GM18508 (cell line): Measurements from ENCODE around the gene TNS3.

Experiments
- ATAC-seq: cut with Tn5 transposase; IDR thresholded peaks from one replicate; pipeline ENCODE4 v1.9.1; 2021; ENCODE audit warnings: moderate number of reproducible peaks; ENCODE audit not compliant: insufficient read depth, unreplicated experiment

TNS3 gene

GRCh38 chr7:47254081-47254977, 327.6 kb downstream of the TNS3 start:
- peak; percentile 53 for ATAC-seq

GRCh38 chr7:47253650-47254080, 328.2 kb downstream of the TNS3 start:
- peak; percentile 23 for ATAC-seq

GRCh38 chr7:47252675-47253074, 329.2 kb downstream of the TNS3 start:
- no peak for ATAC-seq

- ATAC-seq = no peak
These were observed 332.6 kb downstream of the TNS3 start for GRCh38 chr7:47249361-47249760.

- no peak for ATAC-seq
These were observed 333.1 kb downstream of the TNS3 start for GRCh38 chr7:47248797-47249196.

- no peak for ATAC-seq
These were observed 334.8 kb downstream of the TNS3 start for GRCh38 chr7:47247132-47247531.

GRCh38 chr7:47244692-47245091, 337.2 kb downstream of the TNS3 start:
- no peak for ATAC-seq

GRCh38 chr7:47241112-47242065, 340.5 kb downstream of the TNS3 start:
- ATAC-seq = no peak

- no peak for ATAC-seq
These were observed 341.9 kb downstream of the TNS3 start for GRCh38 chr7:47239931-47240421.

GRCh38 chr7:47239034-47239433, 342.9 kb downstream of the TNS3 start:
- no peak for ATAC-seq

- ATAC-seq = no peak
These were observed 345.3 kb downstream of the TNS3 start for GRCh38 chr7:47236480-47237129.

GRCh38 chr7:47233996-47234395, 347.9 kb downstream of the TNS3 start:
- ATAC-seq = no peak

- ATAC-seq = no peak
These were observed 349.0 kb downstream of the TNS3 start for GRCh38 chr7:47232751-47233412.

- no peak for ATAC-seq
These were observed 350.3 kb downstream of the TNS3 start for GRCh38 chr7:47231627-47232026.

- ATAC-seq = no peak
These were observed 350.9 kb downstream of the TNS3 start for GRCh38 chr7:47231032-47231431.

GRCh38 chr7:47228386-47229014, 353.4 kb downstream of the TNS3 start:
- no peak for ATAC-seq

- peak; percentile 78 for ATAC-seq
These were observed 354.1 kb downstream of the TNS3 start for GRCh38 chr7:47227762-47228177.

GRCh38 chr7:47226696-47227095, 355.2 kb downstream of the TNS3 start:
- no peak for ATAC-seq

GRCh38 chr7:47225387-47226131, 356.4 kb downstream of the TNS3 start:
- peak; percentile 44 for ATAC-seq
